Tibial nerve (tissue), 3 donors: ENCODE data around the gene MCF2L2.

Source experiments
- CTCF ChIP-seq, 5 experiments: fragments of 200-600 bp in 3 of 5; fragments of 450-650 bp in 2 of 5; sonication (generic) in 3 of 5; IDR thresholded peaks; one replicate each; pipeline ENCODE4 v1.5.1; 2016 to 2019; ENCODE audit warnings: antibody characterized with exemption in 5 of 5, mild to moderate bottlenecking in 3 of 5, moderate library complexity in 2 of 5
- POLR2A ChIP-seq, 2 donors: fragments of 450-650 bp; IDR thresholded peaks; one replicate each; pipeline ENCODE4 v1.6.1; 2017; ENCODE audit warnings: antibody characterized with exemption in 2 of 2, mild to moderate bottlenecking in 2 of 2, moderate library complexity in 2 of 2

GRCh38 chr3:183131186-183131725 lies 297.2 kb downstream of the MCF2L2 start:
- TF ChIP-seq POLR2A (IDR thresholded peaks at IDR 0.05) (no peak), CTCF (IDR thresholded peaks at IDR 0.05) (no peak)
